IMR-90 (cell line): Measurements from ENCODE around the gene OSBP. TPM values are rescaled to one million over a fixed set of nuclear protein-coding genes. Genes with fewer than 3 reads are reported as not detected.

Experiments
- ATAC-seq: fragments of 200-7000 bp; cut with Tn5 transposase; 2 replicates; pipeline ENCODE4 v1.9.1; 2020; ENCODE audit warnings: low read depth, mild to moderate bottlenecking, moderate library complexity
- BruUV-seq: library from RNA; stranded (reverse); fragments of 400-500 nt; replicated peaks from 2 replicates; lab custom pipeline; 2021; lab: Mats Ljungman, UMichigan
- CTCF ChIA-PET: fragments of 300-600 bp; formaldehyde crosslinking; extraction: SDS; loops from one replicate; lab custom pipeline; 2021; ENCODE audit warnings: antibody characterized with exemption; lab: Yijun Ruan, JAX
- POLR2A ChIA-PET: fragments of 300-600 bp; sonication (Branson Sonifier 250); formaldehyde crosslinking; loops from one replicate; lab custom pipeline; 2022; ENCODE audit warnings: antibody characterized with exemption; ENCODE audit not compliant: unreplicated experiment; lab: Charles Lee
- DNase-seq: peaks from one replicate; pipeline ENCODE4 v3.0.0; 2013
- H2AFZ ChIP-seq: replicated peaks from 2 replicates; pipeline ENCODE3; 2013; ENCODE audit warnings: low read length, mild to moderate bottlenecking; ENCODE audit not compliant: poor library complexity
- H2AK5ac ChIP-seq: 2 replicates; pipeline ENCODE4 v1.6.1; 2013; ENCODE audit warnings: low read depth, low read length, inconsistent platforms
- H2AK9ac ChIP-seq: replicated peaks from 2 replicates; pipeline ENCODE3; 2013; ENCODE audit warnings: mild to moderate bottlenecking, low read depth, low read length, moderate library complexity; ENCODE audit not compliant: poor library complexity
- H2BK120ac ChIP-seq: 2 replicates; pipeline ENCODE4 v1.6.1; 2013; ENCODE audit warnings: low read depth, low read length, inconsistent platforms
- H2BK15ac ChIP-seq: 3 replicates; pipeline ENCODE4 v1.6.1; 2013; ENCODE audit warnings: low read depth, low read length, inconsistent platforms
- H2BK20ac ChIP-seq: 2 replicates; pipeline ENCODE4 v1.6.1; 2013; ENCODE audit warnings: low read depth, mild to moderate bottlenecking, inconsistent platforms, low read length, moderate library complexity
- H2BK5ac ChIP-seq: 2 replicates; pipeline ENCODE4 v1.6.1; 2013; ENCODE audit warnings: mild to moderate bottlenecking, low read depth, low read length, inconsistent platforms; ENCODE audit not compliant: poor library complexity, severe bottlenecking
- H3K14ac ChIP-seq: replicated peaks from 2 replicates; pipeline ENCODE4 v1.6.1; 2013; ENCODE audit warnings: low read depth, low read length, inconsistent platforms
- H3K18ac ChIP-seq: 2 replicates; pipeline ENCODE4 v1.6.1; 2013; ENCODE audit warnings: low read depth, low read length, control low read depth
- H3K23ac ChIP-seq: 2 replicates; pipeline ENCODE4 v1.6.1; 2013; ENCODE audit warnings: low read depth, low read length, inconsistent platforms
- H3K27ac ChIP-seq: 2 replicates; pipeline ENCODE4 v1.5.1; 2013; ENCODE audit warnings: mild to moderate bottlenecking, control low read depth, low read length; ENCODE audit not compliant: insufficient read depth
- H3K27me3 ChIP-seq: 2 replicates; pipeline ENCODE4 v1.6.1; 2013; ENCODE audit warnings: low read length; ENCODE audit not compliant: control insufficient read depth, insufficient read depth
- H3K36me3 ChIP-seq: 2 replicates; pipeline ENCODE4 v1.6.1; 2013; ENCODE audit warnings: low read length, mixed read lengths; ENCODE audit not compliant: control insufficient read depth, insufficient read depth
- H3K4ac ChIP-seq: 2 replicates; pipeline ENCODE4 v1.6.1; 2013; ENCODE audit warnings: low read depth, low read length, inconsistent platforms
- H3K4me1 ChIP-seq: 2 replicates; pipeline ENCODE4 v1.6.1; 2013; ENCODE audit warnings: low read length, mixed read lengths; ENCODE audit not compliant: control insufficient read depth, insufficient read depth
- H3K4me2 ChIP-seq: 2 replicates; pipeline ENCODE4 v1.6.1; 2013; ENCODE audit warnings: low read depth, mild to moderate bottlenecking, control low read depth, low read length, moderate library complexity
- H3K4me3 ChIP-seq: 2 replicates; pipeline ENCODE4 v1.5.1; 2013; ENCODE audit warnings: low read depth, mild to moderate bottlenecking, control low read depth, low read length, moderate library complexity; ENCODE audit not compliant: insufficient read depth
- H3K56ac ChIP-seq: 2 replicates; pipeline ENCODE4 v1.6.1; 2013; ENCODE audit warnings: low read length, inconsistent platforms; ENCODE audit not compliant: insufficient read depth; ENCODE audit errors: extremely low read depth
- H3K79me1 ChIP-seq, 2 experiments: 2 replicates each; pipeline ENCODE4 v1.6.1; 2013; ENCODE audit warnings: low read length in 2 of 2, inconsistent platforms in 1 of 2, low read depth in 1 of 2
- H3K9ac ChIP-seq: 2 replicates; pipeline ENCODE4 v1.6.1; 2013; ENCODE audit warnings: low read depth, low read length, control low read depth
- H3K9me1 ChIP-seq: 2 replicates; pipeline ENCODE4 v1.6.1; 2013; ENCODE audit warnings: low read length, inconsistent platforms; ENCODE audit not compliant: insufficient read depth
- H3K9me3 ChIP-seq: 2 replicates; pipeline ENCODE4 v1.6.1; 2013; ENCODE audit warnings: low read length; ENCODE audit not compliant: control insufficient read depth, insufficient read depth
- H4K20me1 ChIP-seq: 2 replicates; pipeline ENCODE4 v1.6.1; 2013; ENCODE audit warnings: low read length, inconsistent platforms; ENCODE audit not compliant: insufficient read depth
- H4K5ac ChIP-seq: 2 replicates; pipeline ENCODE4 v1.6.1; 2013; ENCODE audit warnings: mild to moderate bottlenecking, low read depth, low read length, control low read depth
- H4K8ac ChIP-seq, 2 experiments: 2 replicates each; pipeline ENCODE4 v1.6.1; 2013; ENCODE audit warnings: low read depth in 2 of 2, low read length in 2 of 2, control low read depth in 1 of 2, inconsistent platforms in 1 of 2
- H4K91ac ChIP-seq: 2 replicates; pipeline ENCODE4 v1.6.1; 2013; ENCODE audit warnings: low read depth, low read length, inconsistent platforms; ENCODE audit not compliant: insufficient read depth
- BHLHE40 ChIP-seq: fragments of 150-350 bp; IDR thresholded peaks from 2 replicates; pipeline ENCODE4 v1.6.1; 2016; ENCODE audit warnings: mild to moderate bottlenecking, low read depth, low read length
- CEBPB ChIP-seq: IDR thresholded peaks from 2 replicates; pipeline ENCODE4 v1.6.1; 2012; ENCODE audit warnings: low read depth, low read length, improper control_type of control experiment
- FOS ChIP-seq: fragments of 150-350 bp; IDR thresholded peaks from 2 replicates; pipeline ENCODE4 v1.6.1; 2016; ENCODE audit warnings: low read depth, low read length
- MAFK ChIP-seq: IDR thresholded peaks from 2 replicates; pipeline ENCODE4 v1.6.1; 2012; ENCODE audit warnings: low read depth, low read length, improper control_type of control experiment
- MAZ ChIP-seq: IDR thresholded peaks from 2 replicates; pipeline ENCODE4 v1.6.1; 2012; ENCODE audit warnings: low read depth, mild to moderate bottlenecking, low read length, improper control_type of control experiment, moderate library complexity, borderline replicate concordance
- MXI1 ChIP-seq: IDR thresholded peaks from 2 replicates; pipeline ENCODE4 v1.6.1; 2012; ENCODE audit warnings: low read depth, mild to moderate bottlenecking, low read length, moderate library complexity, borderline replicate concordance
- NFE2L2 ChIP-seq: fragments of 150-350 bp; IDR thresholded peaks from 2 replicates; pipeline ENCODE4 v1.6.1; 2016; ENCODE audit warnings: low read depth, mild to moderate bottlenecking, low read length
- POLR2A ChIP-seq: IDR thresholded peaks from 2 replicates; pipeline ENCODE4 v1.6.1; 2012; ENCODE audit warnings: mild to moderate bottlenecking, low read depth, low read length
- RAD21 ChIP-seq: IDR thresholded peaks from 2 replicates; pipeline ENCODE4 v1.6.1; 2012; ENCODE audit warnings: low read length, improper control_type of control experiment
- RCOR1 ChIP-seq: IDR thresholded peaks from 2 replicates; pipeline ENCODE4 v1.6.1; 2012; ENCODE audit warnings: mild to moderate bottlenecking, low read length, improper control_type of control experiment; ENCODE audit not compliant: insufficient replicate concordance
- RFX5 ChIP-seq: IDR thresholded peaks from 2 replicates; pipeline ENCODE4 v1.8.0; 2012; ENCODE audit warnings: low read depth, mild to moderate bottlenecking, low read length, moderate library complexity
- SMC3 ChIP-seq: fragments of 150-350 bp; IDR thresholded peaks from 2 replicates; pipeline ENCODE4 v1.6.1; 2016; ENCODE audit warnings: low read depth, mild to moderate bottlenecking, antibody characterized with exemption, low read length, moderate library complexity
- WGBS, 2 experiments: methylation state at CpG; one replicate each; pipeline versions ENCODE4 v1.1.5 to v1.1.7; 2013; ENCODE audit warnings: missing lambda C conversion rate in 2 of 2; ENCODE audit not compliant: insufficient read length in 1 of 2; ENCODE audit errors: extremely low coverage in 2 of 2; 5-methylcytosine and 5-hydroxymethylcytosine counted together
- dilution Hi-C: fragments of 300-500 bp; cut with HindIII; formaldehyde crosslinking; loops from one replicate; pipeline ENCODE4 v1.14.3; 2018; ENCODE audit warnings: low sequenced_read_pairs; ENCODE audit not compliant: unreplicated experiment
- in situ Hi-C: fragments of 300-500 bp; cut with MboI; formaldehyde crosslinking; loops from 3 replicates; pipeline ENCODE4 v1.14.3; 2019; ENCODE audit warnings: low sequenced_read_pairs, inconsistent platforms, mixed read lengths
- intact Hi-C: fragments of 100-400 bp; cut with micrococcal nuclease; formaldehyde crosslinking; loops from 2 replicates; pipeline ENCODE4 v1.10.0; 2022
- polyA plus RNA-seq, 3 experiments: library from polyadenylated mRNA; depleted of rRNA; stranded (reverse); fragments of >200 nt; gene quantifications; 2 replicates each; pipeline ENCODE4 v1.2.3, GENCODE V29; 2012; ENCODE audit warnings: low replicate concordance in 1 of 3
- total RNA-seq: library from RNA; depleted of rRNA; stranded (reverse); fragments of >200 nt; gene quantifications from 2 replicates; pipeline ENCODE4 v1.2.3, GENCODE V29; 2012
- TF ChIP-seq, protein P1 (sequence below): fragments of 150-350 bp; IDR thresholded peaks from 2 replicates; pipeline ENCODE4 v1.6.1; 2017; ENCODE audit warnings: mild to moderate bottlenecking, antibody characterized with exemption, low read length, low read depth
- TF ChIP-seq, protein P2 (sequence below): conservative IDR thresholded peaks from 2 replicates; pipeline ENCODE4 v1.5.1; 2012; ENCODE audit warnings: mild to moderate bottlenecking, low read depth, low read length, improper control_type of control experiment
- TF ChIP-seq, protein P3 (sequence below): fragments of 150-350 bp; IDR thresholded peaks from 2 replicates; pipeline ENCODE4 v1.6.1; 2016; ENCODE audit warnings: low read depth, mild to moderate bottlenecking, low read length, moderate library complexity, borderline replicate concordance

Gene OSBP
- total and polyA plus RNA-seq, 2 of the 4 experiments (the other 2 are of a cell fraction) = 22.1 to 27.4 TPM

DNA sequence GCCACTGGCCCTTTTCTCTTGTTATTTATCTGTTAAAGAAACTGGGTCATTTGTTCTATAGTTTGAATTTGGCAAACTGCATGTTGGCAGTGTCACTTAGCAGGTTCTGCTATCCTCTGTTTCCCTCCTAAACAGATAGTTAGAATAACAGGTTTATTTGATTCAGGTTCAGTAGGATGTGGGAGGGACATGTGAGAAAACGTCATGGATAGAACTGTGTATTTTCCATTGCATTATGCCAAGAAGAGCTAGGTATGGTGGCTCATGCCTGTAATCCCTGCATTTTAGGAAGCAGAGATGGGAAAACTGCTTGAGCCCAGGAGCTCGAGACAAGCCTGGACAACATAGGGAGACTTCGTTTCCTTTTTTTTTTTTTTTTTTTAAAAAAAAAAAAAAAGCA, 29.0 kb upstream of the OSBP start:
- POLR2A ChIA-PET = no interaction called here
- no peak overlapping the region for H3K27ac ChIP-seq

More for the DNA sequence above, 29.0 kb upstream of the OSBP start:
- ATAC-seq = no peak
- TF ChIP-seq POLR2A (no peak), MXI1 (no peak), MAFK (no peak), RAD21 (no peak), FOS (no peak), RCOR1 (no peak), RFX5 (no peak), NFE2L2 (no peak), CEBPB (no peak), BHLHE40 (no peak), MAZ (no peak), SMC3 (no peak)
- TF ChIP-seq, protein P1, sequence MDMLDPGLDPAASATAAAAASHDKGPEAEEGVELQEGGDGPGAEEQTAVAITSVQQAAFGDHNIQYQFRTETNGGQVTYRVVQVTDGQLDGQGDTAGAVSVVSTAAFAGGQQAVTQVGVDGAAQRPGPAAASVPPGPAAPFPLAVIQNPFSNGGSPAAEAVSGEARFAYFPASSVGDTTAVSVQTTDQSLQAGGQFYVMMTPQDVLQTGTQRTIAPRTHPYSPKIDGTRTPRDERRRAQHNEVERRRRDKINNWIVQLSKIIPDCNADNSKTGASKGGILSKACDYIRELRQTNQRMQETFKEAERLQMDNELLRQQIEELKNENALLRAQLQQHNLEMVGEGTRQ = no peak
- TF ChIP-seq, protein P2, sequence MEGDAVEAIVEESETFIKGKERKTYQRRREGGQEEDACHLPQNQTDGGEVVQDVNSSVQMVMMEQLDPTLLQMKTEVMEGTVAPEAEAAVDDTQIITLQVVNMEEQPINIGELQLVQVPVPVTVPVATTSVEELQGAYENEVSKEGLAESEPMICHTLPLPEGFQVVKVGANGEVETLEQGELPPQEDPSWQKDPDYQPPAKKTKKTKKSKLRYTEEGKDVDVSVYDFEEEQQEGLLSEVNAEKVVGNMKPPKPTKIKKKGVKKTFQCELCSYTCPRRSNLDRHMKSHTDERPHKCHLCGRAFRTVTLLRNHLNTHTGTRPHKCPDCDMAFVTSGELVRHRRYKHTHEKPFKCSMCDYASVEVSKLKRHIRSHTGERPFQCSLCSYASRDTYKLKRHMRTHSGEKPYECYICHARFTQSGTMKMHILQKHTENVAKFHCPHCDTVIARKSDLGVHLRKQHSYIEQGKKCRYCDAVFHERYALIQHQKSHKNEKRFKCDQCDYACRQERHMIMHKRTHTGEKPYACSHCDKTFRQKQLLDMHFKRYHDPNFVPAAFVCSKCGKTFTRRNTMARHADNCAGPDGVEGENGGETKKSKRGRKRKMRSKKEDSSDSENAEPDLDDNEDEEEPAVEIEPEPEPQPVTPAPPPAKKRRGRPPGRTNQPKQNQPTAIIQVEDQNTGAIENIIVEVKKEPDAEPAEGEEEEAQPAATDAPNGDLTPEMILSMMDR = no peak
- TF ChIP-seq, protein P3, sequence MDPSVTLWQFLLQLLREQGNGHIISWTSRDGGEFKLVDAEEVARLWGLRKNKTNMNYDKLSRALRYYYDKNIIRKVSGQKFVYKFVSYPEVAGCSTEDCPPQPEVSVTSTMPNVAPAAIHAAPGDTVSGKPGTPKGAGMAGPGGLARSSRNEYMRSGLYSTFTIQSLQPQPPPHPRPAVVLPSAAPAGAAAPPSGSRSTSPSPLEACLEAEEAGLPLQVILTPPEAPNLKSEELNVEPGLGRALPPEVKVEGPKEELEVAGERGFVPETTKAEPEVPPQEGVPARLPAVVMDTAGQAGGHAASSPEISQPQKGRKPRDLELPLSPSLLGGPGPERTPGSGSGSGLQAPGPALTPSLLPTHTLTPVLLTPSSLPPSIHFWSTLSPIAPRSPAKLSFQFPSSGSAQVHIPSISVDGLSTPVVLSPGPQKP = no peak
- H3K4me2 ChIP-seq = no peak overlapping the region
- no peak overlapping the region for H4K8ac ChIP-seq
- H3K56ac ChIP-seq = no peak overlapping the region
- no peaks in the 10 kb centered on the region for H3K9me3 ChIP-seq
- no peak overlapping the region for H3K4me3 ChIP-seq
- no peak overlapping the region for H4K91ac ChIP-seq
- H3K79me1 ChIP-seq = peaks cover 3 to 6% of the 10 kb centered on the region in 2 experiments; a peak in 3 of 4 replicates
- DNase-seq = no peak
- dilution Hi-C loops (no loop called here), in situ Hi-C loops (loop anchor here (5.0 kb wide), 1 partner anchor 42 kb away; no protein-coding TSS in a partner anchor), intact Hi-C loops (no loop called here)
- WGBS, 2 experiments = no CpG with 5 or more reads among the region's 3 CpGs
- peaks cover 43% of the 10 kb centered on the region for H3K36me3 ChIP-seq
- no peak overlapping the region for H2AK5ac ChIP-seq
- no peak overlapping the region for H2BK15ac ChIP-seq
- no peak overlapping the region for H3K23ac ChIP-seq
- no peaks in the 10 kb centered on the region for H4K20me1 ChIP-seq
- no peak overlapping the region for H3K4ac ChIP-seq
- no peaks in the 10 kb centered on the region; the same call in 1 of the 2 replicates for H3K4me1 ChIP-seq
- H4K5ac ChIP-seq = no peak overlapping the region
- H2AFZ ChIP-seq = no peak overlapping the region
- CTCF ChIA-PET = no interaction called here
- no peak overlapping the region for H2BK120ac ChIP-seq
- no peak overlapping the region for H2BK5ac ChIP-seq
- H3K9me1 ChIP-seq = no peaks in the 10 kb centered on the region
- H2BK20ac ChIP-seq = no peak overlapping the region
- no TSS peak for BruUV-seq
- H3K18ac ChIP-seq = no peak overlapping the region
- no peak overlapping the region for H2AK9ac ChIP-seq
- H3K14ac ChIP-seq = no peak overlapping the region
- no peak overlapping the region for H3K9ac ChIP-seq
- no peaks in the 10 kb centered on the region for H3K27me3 ChIP-seq
